ENCODE measurements around the gene STARD3NL.
"Not testable (repeated sequence)": the region's sequence is repeated elsewhere in the genome, so short reads cannot be mapped to it uniquely, and the experiment has no call there.

The STARD3NL gene

GRCh38 chr7:38269704-38270346, 91.8 kb downstream of the STARD3NL start:
- not testable (repeated sequence) for DNase-seq

GRCh38 chr7:38270405-38270804, 92.4 kb downstream of the STARD3NL start:
- not testable (repeated sequence) for DNase-seq

- DNase-seq: no peak
Observed at GRCh38 chr7:38273286-38273995, 95.4 kb downstream of the STARD3NL start, which contains the start of gene TARP. TARP (minus strand) TSS chr7:38273636.

DNA sequence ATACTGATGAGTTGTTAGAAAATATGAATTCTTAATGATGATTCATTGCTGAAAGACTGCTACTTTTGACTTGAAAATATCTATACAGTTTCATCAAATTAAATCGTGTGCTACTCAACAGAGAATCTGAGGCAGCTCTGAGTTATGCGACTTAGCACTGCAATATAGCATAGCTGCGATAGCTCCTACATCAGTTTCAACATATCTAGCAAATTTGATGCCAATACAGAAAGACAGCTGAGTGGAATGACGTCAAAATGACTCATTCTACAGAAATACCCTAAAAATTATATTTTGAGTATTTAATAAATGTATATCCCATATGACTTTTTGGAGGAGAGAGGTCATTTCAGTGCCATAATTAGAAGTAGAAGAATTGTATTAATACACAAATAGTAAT, 96.4 kb downstream of the STARD3NL start:
- DNase-seq: no peak

GRCh38 chr7:38274927-38275620, 97.0 kb downstream of the STARD3NL start:
- DNase-seq: no peak

DNA sequence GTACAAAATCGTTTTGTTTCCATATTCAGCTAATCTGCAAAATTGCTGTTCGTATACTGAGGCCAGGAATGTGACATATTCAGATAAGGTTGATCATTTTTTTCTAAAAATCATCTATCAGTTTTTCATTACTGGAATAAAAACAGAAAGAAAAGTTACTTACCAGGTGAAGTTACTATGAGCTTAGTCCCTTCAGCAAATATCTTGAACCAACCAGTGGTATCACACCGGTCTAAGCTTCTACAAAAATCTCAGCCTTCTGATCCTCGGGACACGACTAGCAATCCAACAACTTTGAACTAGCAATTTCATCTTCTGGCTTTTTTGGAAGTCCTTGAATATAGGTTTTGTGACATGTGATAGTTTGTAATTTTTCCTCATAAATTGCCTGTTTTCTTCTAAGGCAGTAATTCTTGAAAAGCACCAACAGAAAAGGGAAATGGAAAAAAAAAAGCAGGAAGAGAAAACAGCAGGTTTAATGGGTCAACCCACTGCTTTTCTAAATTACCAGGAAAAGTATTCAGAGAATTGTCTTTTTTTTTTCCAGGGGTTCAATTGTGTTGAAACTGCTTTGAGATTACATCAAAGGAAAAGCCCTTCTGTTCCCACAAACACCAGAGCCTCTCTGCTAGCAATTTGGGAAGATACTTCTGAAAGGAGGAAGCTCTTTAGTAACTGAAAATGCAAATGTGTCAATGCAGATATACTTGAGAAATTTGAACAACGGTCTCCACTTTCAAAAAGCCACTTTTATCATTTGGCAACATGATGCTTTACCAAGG, 98.2 kb downstream of the STARD3NL start:
- no peak for DNase-seq

- no peak for DNase-seq
Observed at GRCh38 chr7:38280000-38280399, 102.0 kb downstream of the STARD3NL start.
